Chondrocyte (in vitro differentiated cells): ENCODE results near the gene CPNE2. TPM values are rescaled to one million over a fixed set of nuclear protein-coding genes. Genes with fewer than 3 reads are reported as not detected.

Experiments
- DNase-seq: peaks from one replicate; pipeline ENCODE4 v3.0.0; 2021; ENCODE audit warnings: mixed read lengths, low spot score
- H3K27ac Mint-ChIP-seq: one replicate; pipeline ENCODE4 v1.8.0; 2021; ENCODE audit warnings: mild to moderate bottlenecking, moderate library complexity, mixed read lengths; ENCODE audit not compliant: unreplicated experiment
- H3K27me3 Mint-ChIP-seq: 2 replicates; pipeline ENCODE4 v1.8.0; 2021; ENCODE audit warnings: low read depth, mixed read lengths
- H3K36me3 Mint-ChIP-seq: 2 replicates; pipeline ENCODE4 v1.8.0; 2021; ENCODE audit warnings: low read depth, mixed read lengths
- H3K4me1 Mint-ChIP-seq: 2 replicates; pipeline ENCODE4 v1.8.0; 2021; ENCODE audit warnings: low read depth, mild to moderate bottlenecking, mixed read lengths
- H3K4me3 Mint-ChIP-seq: one replicate; pipeline ENCODE4 v1.8.0; 2021; ENCODE audit warnings: mild to moderate bottlenecking, moderate library complexity, mixed read lengths; ENCODE audit not compliant: unreplicated experiment
- H3K9me3 Mint-ChIP-seq: 2 replicates; pipeline ENCODE4 v1.8.0; 2021; ENCODE audit warnings: low read depth, mixed read lengths
- total RNA-seq: library from RNA; stranded (reverse); gene quantifications from 3 replicates; pipeline ENCODE4 v1.2.1, GENCODE V29; 2021
- TF ChIP-seq, protein P1 (sequence below): fragments of 200-600 bp; sonication (generic); IDR thresholded peaks from 2 replicates; pipeline ENCODE4 v1.5.0; 2021; ENCODE audit warnings: antibody characterized with exemption, mild to moderate bottlenecking, moderate library complexity

Gene CPNE2
- total RNA-seq, 1 donor from 2014 or later: 21.8 TPM

DNA sequence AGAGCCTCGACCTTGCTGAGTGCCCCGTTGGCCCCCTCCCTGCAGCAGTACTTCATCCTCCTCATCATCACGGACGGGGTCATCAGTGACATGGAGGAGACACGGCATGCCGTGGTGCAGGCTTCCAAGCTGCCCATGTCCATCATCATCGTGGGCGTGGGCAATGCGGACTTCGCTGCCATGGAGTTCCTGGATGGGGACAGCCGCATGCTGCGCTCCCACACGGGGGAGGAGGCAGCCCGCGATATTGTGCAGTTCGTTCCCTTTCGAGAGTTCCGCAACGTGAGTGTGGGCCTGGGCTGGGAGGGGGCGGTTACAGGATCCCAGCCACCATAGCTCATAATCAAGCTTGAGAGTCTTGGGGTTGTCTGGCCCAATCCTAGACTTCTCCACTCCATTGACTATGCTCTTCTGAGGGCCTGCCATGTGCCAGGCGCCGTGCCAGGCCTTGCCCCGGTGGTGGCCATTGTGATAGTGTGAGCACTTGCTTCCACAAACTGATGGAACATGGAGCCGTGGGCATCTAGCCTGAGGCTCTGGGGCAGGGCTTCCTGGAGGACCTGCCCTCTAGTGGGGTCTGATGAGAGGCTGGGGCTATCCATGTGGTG is 53.8 kb downstream of the CPNE2 start:
- peaks cover 1% of the 10 kb centered on the region for H3K36me3 Mint-ChIP-seq
- H3K4me3 Mint-ChIP-seq: no peak overlapping the region
- no peak overlapping the region for H3K27ac Mint-ChIP-seq

DNA sequence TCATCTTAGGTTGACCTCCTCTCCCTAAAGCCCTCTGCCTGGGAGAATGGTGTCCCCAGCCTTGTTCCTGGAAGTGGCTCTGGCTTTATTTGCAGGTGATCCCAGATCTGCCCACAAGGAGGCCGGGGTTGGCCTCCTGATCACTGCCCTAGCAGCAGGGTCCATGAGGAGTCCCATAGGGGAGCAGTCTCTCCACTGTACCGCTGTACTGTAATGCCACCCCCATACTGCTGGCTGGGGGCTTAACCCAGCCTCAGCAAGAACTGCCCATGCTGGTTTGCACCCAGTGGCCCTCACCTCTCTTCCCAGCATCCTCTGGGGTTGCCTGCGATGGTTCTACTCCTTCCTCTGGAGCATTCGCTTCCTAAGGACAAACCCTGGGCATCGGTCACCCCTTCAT is 54.4 kb downstream of the CPNE2 start:
- Mint-ChIP-seq H3K27ac (no peak overlapping the region), H3K4me1 (peaks cover 20% of the 10 kb centered on the region), H3K4me3 (no peak overlapping the region)

More for the DNA sequence above, 53.8 kb downstream of the CPNE2 start:
- TF ChIP-seq, protein P1, sequence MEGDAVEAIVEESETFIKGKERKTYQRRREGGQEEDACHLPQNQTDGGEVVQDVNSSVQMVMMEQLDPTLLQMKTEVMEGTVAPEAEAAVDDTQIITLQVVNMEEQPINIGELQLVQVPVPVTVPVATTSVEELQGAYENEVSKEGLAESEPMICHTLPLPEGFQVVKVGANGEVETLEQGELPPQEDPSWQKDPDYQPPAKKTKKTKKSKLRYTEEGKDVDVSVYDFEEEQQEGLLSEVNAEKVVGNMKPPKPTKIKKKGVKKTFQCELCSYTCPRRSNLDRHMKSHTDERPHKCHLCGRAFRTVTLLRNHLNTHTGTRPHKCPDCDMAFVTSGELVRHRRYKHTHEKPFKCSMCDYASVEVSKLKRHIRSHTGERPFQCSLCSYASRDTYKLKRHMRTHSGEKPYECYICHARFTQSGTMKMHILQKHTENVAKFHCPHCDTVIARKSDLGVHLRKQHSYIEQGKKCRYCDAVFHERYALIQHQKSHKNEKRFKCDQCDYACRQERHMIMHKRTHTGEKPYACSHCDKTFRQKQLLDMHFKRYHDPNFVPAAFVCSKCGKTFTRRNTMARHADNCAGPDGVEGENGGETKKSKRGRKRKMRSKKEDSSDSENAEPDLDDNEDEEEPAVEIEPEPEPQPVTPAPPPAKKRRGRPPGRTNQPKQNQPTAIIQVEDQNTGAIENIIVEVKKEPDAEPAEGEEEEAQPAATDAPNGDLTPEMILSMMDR: no peak
- no peak for DNase-seq
- no peaks in the 10 kb centered on the region for H3K9me3 Mint-ChIP-seq
- peaks cover 18% of the 10 kb centered on the region for H3K4me1 Mint-ChIP-seq
- no peaks in the 10 kb centered on the region for H3K27me3 Mint-ChIP-seq

DNA sequence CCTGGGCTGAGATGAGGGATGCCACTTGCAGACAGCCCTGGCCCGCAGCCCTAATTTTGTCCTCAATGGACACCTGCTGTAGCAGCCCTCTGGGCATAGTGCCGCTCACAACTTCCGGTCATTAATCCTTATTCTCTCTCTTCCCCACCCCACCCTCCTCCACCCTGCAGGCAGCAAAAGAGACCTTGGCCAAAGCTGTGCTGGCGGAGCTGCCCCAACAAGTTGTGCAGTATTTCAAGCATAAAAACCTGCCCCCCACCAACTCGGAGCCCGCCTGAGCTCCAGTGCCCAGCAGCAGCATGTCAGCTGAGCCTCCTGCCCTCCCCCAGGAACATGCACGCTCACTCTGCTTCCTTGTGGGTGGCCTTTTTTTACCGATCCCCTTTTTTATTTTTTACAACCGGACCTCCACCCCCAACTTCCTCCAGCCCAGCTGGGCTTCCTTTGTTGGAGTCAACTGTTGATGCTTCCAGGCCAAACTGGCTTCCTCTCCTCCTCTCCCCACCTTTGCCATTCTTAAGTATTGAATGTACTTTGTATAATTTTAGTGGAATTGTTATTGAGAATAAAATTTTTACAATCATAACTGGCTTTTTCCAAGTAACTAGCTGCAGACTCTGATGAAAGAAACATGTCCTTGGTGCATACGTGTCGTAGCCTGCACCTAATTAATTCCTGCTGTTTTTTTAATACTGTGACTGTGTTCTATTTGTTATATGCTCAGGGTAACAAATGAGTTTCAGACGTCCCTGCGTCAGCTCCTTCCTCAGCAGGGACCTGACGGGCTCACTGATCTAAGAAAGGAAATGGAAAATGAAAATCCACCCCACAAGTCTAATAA is 55.2 kb downstream of the CPNE2 start:
- Mint-ChIP-seq H3K4me1 (peaks cover 20% of the 10 kb centered on the region), H3K36me3 (peaks cover 6% of the 10 kb centered on the region)

More for the DNA sequence above, 54.4 kb downstream of the CPNE2 start:
- H3K27me3 Mint-ChIP-seq: no peaks in the 10 kb centered on the region
- TF ChIP-seq, protein P1: peak; percentile 46
- no peak for DNase-seq
- H3K9me3 Mint-ChIP-seq: no peaks in the 10 kb centered on the region
- peaks cover 1% of the 10 kb centered on the region for H3K36me3 Mint-ChIP-seq

DNA sequence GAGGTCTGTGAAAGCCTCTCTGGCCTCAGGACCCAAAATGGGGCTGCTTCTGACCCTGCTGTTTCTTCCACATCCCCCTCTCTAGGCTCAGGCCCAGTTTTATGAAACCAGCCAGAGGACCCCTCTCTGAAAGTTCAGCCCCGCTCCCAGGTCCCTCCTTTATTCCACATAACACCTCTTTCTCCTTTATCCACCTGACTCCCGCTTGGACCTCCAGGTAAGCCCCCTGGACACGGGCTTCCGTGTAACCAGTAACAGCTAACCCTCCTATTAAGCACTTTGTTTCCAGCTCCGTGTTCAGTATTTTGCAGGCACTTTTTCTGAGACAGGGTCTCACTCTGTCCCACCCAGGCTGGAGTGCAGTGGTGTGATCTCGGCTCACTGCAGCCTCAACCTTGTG is 56.1 kb downstream of the CPNE2 start:
- H3K4me3 Mint-ChIP-seq: no peak overlapping the region
- TF ChIP-seq, protein P1: no peak
- no peaks in the 10 kb centered on the region for H3K27me3 Mint-ChIP-seq
- H3K36me3 Mint-ChIP-seq: peaks cover 13% of the 10 kb centered on the region
- H3K4me1 Mint-ChIP-seq: peaks cover 20% of the 10 kb centered on the region
- H3K27ac Mint-ChIP-seq: no peak overlapping the region
- no peak for DNase-seq
- H3K9me3 Mint-ChIP-seq: no peaks in the 10 kb centered on the region

More for the DNA sequence above, 55.2 kb downstream of the CPNE2 start:
- TF ChIP-seq, protein P1: no peak
- Mint-ChIP-seq H3K9me3 (no peaks in the 10 kb centered on the region), H3K4me3 (no peak overlapping the region), H3K27me3 (no peaks in the 10 kb centered on the region), H3K27ac (peak overlapping the region; percentile 51)
- DNase-seq: no peak

DNA sequence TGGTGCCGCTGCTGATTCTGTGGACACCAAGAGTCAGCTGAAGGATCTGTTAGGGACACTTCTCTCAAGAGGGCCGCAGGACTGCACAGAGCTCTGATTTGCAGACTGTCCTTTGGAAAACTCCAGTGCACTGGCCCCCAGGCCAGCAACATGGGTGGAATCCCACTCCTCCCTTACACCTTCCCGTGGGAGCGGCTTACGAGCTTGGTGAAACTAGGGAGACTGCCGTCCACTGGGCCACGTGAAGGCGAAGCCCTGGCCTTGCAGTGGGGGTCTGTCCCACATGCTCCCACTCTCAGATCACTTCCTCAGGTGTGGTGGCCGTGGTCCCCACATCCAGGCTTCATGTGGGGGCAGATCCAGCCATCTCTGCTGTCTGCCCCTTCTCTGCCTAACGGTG is 57.0 kb downstream of the CPNE2 start:
- no peak for DNase-seq
- Mint-ChIP-seq H3K36me3 (peaks cover 20% of the 10 kb centered on the region), H3K4me1 (peaks cover 20% of the 10 kb centered on the region), H3K4me3 (no peak overlapping the region), H3K9me3 (no peaks in the 10 kb centered on the region), H3K27me3 (no peaks in the 10 kb centered on the region), H3K27ac (no peak overlapping the region)
- TF ChIP-seq, protein P1: no peak
